GM12865 (cell line): ENCODE data around the gene C6orf15.

Experiments used
- DNase-seq: peaks from one replicate; pipeline ENCODE4 v3.0.0; 2010; ENCODE audit warnings: low read depth
- H3K4me3 ChIP-seq: 2 replicates; pipeline ENCODE4 v1.5.1; 2011; ENCODE audit warnings: mild to moderate bottlenecking, low read depth, low read length, control low read depth
- TF ChIP-seq, protein P1 (sequence below): IDR thresholded peaks from 2 replicates; pipeline ENCODE4 v1.5.1; 2011; ENCODE audit warnings: low read length, control low read depth, low read depth, inconsistent platforms; ENCODE audit not compliant: insufficient read depth; ENCODE audit errors: missing control alignments

Gene C6orf15

DNA sequence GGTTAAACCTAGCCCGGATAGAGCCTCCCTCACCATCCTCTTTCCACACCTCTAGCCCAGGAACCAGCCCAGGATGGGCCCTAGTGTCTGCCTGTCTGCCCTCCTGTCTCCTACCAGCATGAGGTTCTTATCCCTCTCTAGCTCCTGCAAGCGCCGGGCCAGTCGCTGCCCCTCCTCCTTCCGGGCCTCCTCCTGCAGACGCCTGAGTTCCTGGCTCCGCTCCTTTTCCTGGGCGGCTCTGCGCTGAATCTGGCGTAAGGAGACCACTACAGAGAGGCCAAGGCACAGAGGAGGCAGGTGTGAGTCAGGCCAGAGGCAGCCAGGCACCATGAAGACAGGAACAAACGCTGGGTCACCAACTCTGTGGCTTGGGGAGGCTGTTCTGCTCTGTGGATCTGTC is 30.8 kb upstream of the C6orf15 start:
- TF ChIP-seq, protein P1, sequence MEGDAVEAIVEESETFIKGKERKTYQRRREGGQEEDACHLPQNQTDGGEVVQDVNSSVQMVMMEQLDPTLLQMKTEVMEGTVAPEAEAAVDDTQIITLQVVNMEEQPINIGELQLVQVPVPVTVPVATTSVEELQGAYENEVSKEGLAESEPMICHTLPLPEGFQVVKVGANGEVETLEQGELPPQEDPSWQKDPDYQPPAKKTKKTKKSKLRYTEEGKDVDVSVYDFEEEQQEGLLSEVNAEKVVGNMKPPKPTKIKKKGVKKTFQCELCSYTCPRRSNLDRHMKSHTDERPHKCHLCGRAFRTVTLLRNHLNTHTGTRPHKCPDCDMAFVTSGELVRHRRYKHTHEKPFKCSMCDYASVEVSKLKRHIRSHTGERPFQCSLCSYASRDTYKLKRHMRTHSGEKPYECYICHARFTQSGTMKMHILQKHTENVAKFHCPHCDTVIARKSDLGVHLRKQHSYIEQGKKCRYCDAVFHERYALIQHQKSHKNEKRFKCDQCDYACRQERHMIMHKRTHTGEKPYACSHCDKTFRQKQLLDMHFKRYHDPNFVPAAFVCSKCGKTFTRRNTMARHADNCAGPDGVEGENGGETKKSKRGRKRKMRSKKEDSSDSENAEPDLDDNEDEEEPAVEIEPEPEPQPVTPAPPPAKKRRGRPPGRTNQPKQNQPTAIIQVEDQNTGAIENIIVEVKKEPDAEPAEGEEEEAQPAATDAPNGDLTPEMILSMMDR = no peak
- H3K4me3 ChIP-seq = no peak overlapping the region
- DNase-seq = no peak

DNA sequence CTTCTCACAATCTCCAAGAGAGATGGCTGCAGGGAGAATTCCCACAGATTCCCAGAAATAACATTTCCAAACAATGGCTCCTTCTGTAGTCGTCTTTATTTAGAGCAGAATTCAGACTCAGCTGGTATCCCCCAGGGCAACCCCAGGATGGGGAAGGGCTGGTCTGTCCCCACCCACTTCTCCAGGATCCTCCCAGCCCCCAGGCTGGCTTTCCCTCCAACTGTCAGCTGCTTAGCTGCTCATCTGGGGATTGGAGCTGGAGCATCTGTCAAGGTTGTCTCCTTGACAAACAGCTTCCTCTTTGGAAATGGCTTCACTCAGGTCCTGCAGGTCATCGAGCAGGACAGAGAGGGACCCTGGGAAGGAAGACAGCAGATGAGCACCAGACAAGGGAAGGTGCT is 30.0 kb upstream of the C6orf15 start:
- TF ChIP-seq, protein P1 = no peak

DNA sequence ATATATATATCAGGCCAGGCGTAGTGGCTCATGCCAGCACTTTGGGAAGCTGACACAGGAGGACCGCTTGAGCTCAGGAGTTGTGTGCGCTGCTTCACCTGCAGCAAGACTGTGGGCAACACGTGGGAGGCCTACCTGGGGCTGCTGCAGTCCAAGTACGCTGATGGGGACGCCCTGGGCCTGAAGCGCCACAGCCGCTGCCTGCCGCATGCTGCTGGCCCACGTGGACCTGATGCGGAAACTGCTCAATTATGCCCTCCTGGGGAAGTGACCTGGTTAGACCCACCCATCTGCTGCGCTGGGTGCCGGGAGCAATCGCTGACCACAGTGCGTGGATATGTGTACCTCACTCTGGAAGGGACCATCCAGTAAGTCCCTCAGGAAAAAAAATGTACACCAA is 28.3 kb upstream of the C6orf15 start:
- no peak overlapping the region for H3K4me3 ChIP-seq
- DNase-seq = no peak
- TF ChIP-seq, protein P1 = no peak

More for the DNA sequence above, 30.0 kb upstream of the C6orf15 start:
- no peak overlapping the region for H3K4me3 ChIP-seq
- no peak for DNase-seq

DNA sequence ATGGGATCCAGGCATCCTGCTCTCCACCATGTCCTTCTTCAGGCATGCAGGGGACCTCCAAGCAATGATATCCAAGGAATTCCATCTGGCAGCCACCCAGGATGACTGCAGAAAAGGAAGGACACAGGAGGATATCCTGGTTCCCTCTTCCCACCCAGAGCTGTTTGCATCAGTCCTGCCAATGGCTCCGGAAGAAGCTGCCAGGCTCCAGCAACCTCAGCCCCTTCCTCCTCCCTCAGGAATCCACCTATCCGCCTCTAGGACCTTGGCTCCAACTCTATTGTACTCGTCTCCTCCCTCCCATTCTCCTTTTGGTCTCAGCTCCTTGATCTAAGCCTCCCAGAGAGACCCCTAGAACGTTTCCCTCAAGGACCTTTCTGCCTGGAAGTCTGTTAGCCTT is 27.2 kb upstream of the C6orf15 start:
- no peak overlapping the region for H3K4me3 ChIP-seq
- no peak for DNase-seq
- TF ChIP-seq, protein P1 = no peak

DNA sequence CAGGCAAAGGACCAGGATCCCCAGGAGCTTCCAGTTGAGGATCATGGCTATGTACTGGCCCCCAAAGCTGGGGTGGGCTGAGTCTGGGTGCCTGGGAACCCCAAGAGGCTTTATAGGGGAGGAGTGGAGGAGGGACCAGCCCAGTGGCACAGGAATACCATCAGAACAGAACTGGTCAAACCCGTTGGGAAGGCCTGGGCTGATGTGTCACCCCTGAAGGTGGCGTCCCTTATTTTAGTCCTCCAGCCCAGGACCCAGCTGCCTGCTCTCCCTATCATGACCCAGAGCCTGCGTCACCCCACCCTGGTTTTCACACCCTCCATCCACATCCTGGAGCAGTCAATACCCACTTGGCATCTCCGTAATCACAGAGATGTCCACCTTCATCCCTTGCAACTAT is 26.6 kb upstream of the C6orf15 start, which contains the start of gene PSORS1C2:
Gene PSORS1C2 (minus strand): TSS at position 85 of the 400 bp plus-strand sequence. CDS start 40 bp downstream, at position 45.
- TF ChIP-seq, protein P1 = no peak
- no peak for DNase-seq
- no peak within 1 kb of the TSS for H3K4me3 ChIP-seq

DNA sequence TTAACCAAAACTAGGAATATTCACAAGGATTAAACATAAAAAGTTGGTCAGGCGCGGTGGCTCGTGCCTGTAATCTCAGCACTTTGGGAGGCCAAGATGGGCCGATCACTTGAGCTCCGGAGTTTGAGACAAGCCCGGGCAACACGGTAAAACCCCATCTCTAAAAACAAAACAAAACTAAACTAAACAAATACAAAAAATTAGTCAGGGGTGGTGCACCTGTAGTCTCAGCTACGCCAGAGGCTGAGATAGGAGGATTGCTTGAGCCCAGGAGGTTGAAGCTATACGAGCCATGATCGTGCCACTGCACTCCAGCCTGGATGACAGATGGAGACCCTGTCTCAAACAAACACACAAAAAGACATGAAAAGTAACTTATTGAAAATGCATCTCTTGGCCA is 23.3 kb upstream of the C6orf15 start:
- DNase-seq = peak; percentile 49
- TF ChIP-seq, protein P1 = no peak
- H3K4me3 ChIP-seq = no peak overlapping the region

DNA sequence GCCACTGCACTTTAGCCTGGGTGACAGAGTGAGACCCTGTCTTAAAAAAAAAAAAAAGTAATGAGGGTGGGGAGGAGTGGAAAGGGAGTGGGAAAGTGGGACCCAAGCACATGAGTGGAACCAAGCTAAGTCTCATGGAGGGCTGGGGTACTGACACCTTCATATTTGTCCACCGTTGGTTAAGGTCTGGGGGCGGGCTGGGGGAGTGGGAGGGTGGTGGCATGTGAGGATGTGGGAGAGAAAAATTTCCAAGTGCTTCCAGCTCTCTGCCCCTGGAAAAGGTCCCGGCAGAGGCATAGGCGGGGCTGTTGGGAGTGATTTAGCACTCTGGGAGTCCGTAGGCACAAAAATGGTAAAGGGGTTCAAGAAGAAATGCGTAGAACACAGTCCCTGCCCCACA is 20.4 kb upstream of the C6orf15 start:
- no peak for DNase-seq
- TF ChIP-seq, protein P1 = no peak

More for the DNA sequence above, 20.4 kb upstream of the C6orf15 start:
- no peak overlapping the region for H3K4me3 ChIP-seq
